ENCODE measurements around the gene MAMDC4.
"Not testable (repeated sequence)": the region's sequence is repeated elsewhere in the genome, so short reads cannot be mapped to it uniquely, and the experiment has no call there.

The MAMDC4 gene

DNA sequence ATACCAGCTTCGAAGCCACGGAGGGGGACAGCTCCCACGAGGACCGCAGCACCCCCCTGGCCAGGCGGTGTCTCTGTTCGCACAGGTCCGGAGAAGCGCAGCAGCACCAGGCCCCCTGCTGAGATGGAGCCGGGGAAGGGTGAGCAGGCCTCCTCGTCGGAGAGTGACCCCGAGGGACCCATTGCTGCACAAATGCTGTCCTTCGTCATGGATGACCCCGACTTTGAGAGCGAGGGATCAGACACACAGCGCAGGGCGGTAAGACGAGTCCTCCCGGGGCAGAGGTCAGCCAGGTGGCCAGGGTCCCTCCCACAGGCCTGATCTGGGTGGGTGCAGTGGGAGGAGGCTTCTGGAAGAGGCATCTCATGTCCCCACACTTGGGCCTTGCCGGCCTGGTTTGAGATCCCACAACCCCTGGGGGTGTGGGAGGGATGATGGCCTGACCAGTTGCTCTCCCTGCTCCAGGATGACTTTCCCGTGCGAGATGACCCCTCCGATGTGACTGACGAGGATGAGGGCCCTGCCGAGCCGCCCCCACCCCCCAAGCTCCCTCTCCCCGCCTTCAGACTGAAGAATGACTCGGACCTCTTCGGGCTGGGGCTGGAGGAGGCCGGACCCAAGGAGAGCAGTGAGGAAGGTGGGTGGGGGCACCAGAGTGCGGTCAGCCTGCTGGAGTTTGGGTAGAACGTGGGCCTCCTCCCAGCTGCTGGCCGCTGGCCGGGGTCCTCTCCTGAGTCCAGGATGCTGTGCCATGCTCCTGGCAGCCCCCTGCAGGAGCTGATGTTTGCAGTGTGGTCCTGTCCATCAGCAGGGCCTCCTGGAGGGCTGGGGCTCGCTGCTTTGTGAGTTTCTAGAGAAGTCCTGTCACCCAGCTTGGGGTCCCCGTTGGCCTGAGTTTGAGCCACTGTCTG lies 12.7 kb upstream of the MAMDC4 start:
- DNase-seq (ENCODE audit: insufficient read length, low spot score) = no peak
- TF ChIP-seq POLR2A (IDR thresholded peaks at IDR 0.05; ENCODE audit: low read depth, low read length) = no peak
- FAIRE-seq = no peak

DNA sequence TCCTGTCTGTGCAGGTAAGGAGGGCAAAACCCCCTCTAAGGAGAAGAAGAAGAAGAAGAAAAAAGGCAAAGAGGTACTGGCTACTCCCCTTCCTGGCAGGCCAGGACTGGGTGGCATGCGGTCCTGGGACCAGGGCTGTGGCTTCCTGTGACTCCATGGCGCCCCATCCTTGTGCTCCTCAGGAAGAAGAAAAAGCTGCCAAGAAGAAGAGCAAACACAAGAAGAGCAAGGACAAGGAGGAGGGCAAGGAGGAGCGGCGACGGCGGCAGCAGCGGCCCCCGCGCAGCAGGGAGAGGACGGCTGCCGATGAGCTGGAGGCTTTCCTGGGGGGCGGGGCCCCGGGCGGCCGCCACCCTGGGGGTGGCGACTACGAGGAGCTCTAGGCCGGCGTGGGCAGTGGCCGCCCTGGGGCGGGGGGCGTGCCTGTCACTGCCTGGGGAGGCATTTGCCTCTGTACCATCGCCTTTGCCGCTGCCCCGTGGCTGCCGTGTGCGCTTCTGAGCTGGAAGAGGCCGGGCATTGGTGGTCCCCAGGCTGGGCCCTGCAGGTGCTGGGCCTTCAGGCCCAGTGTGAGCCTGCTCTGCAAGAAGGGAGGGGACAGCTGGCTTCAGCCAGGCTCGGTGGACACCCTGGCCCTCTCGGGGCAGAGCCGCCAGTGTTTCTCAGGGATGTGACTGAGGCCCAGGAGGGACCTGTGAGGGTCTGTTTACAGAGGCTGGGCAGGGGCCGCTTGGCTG lies 11.8 kb upstream of the MAMDC4 start:
- DNase-seq (ENCODE audit: insufficient read length, low spot score) = no peak
- no peak for FAIRE-seq
- TF ChIP-seq POLR2A (IDR thresholded peaks at IDR 0.05; ENCODE audit: low read depth, low read length) = no peak

DNA sequence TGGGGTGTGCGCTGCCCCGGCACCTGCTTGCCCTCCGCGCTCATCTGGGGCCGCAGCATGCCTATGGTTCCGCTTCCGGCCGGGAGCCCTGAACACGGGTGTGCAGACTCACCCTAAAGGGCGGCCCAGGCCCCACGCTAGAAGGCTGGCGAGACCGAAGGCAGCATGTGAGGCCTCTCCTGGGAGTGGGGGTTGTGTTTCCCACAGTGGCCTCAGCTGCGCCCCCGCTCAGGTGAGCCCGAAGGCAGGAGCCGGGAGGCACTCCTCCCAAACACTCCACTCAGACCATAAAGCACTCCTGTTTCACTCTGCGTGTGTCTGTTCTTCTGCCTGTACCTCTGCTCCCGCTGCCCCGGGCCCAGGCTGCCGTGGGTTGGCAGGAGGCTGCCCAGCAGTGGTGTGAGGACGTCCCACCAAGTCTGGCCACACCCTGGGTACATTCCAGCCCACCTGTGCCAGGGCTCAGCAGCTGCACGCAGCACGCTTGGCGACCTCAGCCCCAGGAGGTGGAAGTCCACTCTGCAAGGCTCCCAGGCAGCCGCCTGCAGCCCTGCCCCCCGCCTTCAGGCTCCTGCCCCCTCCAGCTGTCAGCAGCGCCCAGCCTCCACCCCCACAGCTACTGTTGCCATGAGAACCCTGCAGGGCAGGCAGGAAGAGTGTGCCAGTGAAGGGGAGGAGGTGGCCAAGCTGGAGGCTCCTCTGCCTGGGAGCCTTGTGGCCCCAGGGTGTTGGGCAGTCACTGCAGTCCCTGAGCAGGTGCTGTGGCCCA lies 11.1 kb upstream of the MAMDC4 start:
- DNase-seq (ENCODE audit: insufficient read length, low spot score) (peak; percentile 93), FAIRE-seq (peak; percentile 84)
- peak; percentile 21; the same call in 1 of the 2 replicates for TF ChIP-seq POLR2A (IDR thresholded peaks at IDR 0.05; ENCODE audit: low read depth, low read length)

DNA sequence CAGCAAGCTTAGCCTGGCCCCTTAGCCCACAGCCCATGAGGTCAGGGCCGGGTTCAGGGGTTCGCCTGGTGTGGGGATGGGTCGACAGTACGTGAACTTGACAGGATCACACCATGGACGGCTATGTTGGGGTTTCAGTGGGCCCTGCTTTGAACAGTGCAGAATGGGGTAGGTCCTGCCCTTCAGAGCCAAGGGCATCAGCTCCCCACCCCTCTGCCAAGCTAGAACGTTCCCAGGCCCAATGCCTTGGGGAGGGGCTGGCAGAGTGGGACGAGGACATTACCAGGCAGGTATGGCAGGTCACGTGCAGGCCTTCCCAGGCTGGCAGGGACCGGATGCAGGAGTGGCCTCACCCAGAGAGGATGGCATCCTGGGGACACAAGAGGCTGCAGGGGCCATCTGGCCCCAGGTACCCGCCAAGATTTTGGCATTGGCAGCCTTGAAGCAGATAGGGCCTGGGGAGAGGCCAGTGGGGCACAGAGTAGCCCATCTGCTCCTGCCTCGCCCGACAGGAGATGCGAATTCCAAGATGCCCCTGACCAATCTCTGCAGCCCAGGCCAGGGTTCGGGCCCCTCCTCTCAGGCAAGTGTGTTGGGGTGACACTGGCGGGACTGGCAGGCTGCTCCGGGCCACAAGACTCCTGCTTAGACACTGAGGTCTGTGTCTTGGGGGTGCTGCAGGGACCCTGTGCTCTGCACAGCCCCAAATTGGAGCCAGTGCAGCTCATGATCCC lies 10.3 kb upstream of the MAMDC4 start:
- FAIRE-seq; DNase-seq (ENCODE audit: insufficient read length, low spot score): not testable (repeated sequence)

DNA sequence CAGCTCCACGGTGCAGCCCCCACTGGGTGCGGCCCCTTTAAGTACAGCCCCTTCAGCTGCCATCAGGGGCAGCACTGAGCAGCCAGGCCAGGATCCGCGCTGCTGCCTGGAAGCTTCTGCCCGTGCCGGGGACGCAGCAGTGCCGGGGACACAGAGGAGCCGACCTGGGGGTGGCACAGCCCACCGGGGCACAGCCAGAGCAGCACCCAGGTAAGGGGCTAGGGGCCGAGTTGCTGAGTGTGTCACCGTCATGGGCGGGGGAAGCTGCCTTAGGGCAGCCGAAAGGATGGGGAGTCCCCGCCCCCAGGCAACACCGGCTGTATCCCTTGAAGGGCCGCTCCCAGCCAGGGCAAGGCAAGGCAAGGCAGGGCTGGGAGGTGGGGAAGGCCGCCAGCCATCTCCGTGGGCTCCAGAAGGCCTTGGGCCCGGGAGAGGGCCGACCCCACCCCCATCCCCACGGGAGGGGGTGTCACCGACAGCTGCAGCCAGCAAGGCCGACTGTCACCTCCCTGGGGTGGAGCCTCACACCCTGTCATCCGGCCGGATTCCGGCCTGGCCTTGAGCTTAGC lies 9.7 kb upstream of the MAMDC4 start, which contains the start of gene AJM1:
Gene AJM1 (plus strand): TSS at position 99 of the 569 bp plus-strand sequence. CDS start 1,937 bp downstream, outside the sequence.
- peak; percentile 97 for DNase-seq (ENCODE audit: insufficient read length, low spot score)
- FAIRE-seq = not testable (repeated sequence)

DNA sequence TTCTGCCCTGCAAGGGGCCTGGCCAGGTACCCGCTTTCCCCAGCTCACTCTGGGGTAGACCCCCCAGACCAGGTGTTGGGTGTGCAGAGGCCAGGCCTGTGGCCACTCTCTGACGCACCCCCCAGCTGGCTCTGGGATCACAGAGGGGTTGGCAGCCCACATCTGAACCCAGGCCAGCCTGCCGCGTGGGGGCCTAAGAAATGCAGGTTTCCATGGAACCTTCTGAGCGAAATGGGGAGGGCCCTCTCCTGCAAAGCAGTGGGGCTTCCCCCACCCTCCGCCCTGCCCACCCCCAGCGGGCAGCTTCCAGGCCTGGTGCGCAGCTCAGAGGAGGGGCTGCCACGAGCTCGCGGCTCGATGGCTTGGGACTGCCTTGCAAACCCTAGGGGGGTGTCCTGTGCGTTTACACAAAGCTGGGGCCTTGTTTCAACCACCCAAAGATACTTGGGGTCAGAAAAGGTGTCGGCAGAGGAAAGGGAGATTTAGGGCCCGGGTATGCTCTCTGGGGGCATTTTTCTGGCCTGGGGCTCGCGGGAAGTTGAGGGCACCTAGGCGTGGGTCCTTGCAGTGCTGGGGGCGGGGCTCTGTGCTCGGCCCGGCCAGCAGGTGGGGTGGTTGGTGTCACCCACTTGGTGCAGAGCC lies 8.9 kb upstream of the MAMDC4 start:
- DNase-seq (ENCODE audit: insufficient read length, low spot score); FAIRE-seq: not testable (repeated sequence)

DNA sequence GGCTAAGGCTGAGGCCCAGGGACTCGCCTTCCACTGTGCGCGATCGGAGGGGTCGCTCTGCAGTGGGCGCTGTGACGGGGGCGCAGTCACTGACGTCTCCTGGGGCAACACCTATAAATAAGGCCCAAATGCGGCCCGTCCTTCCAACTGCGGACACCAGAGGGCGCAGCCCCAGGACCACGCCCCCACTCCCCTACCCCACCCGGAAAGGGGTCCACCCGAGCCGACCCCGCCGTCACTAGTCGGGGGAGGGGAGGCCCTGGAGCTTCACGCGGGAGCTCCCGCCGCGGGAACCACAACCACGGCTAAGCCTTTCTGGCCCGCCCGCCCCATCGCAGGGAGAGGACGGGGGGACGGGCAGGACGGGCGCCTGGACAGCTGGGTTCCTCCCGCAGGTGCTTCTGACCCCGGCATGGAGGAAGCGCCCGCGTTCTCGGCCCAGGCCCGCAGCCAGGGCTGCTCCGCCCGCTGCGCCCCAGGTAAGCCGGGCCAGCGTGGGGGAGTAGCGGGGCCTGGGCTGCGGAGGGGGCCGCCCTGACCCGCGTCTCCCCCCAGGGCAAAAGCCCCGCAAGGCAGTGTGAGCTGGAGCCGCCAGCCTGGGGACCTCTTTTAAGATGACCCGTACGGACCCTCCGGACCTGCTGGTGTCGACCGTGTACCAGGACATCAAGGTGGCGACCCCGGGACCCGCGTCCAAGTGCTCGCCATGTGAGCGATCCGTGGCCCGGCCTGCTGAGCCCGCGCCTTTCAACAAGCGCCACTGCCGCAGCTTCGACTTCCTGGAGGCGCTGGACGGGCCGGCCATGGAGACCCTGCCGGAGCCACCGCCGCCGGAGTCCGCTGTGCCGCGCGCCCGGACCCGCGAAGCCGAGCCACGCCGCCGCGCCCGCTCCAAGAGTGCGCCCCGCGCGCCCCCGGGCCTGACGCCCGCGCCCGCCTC lies 8.1 kb upstream of the MAMDC4 start:
- not testable (repeated sequence) for FAIRE-seq; DNase-seq (ENCODE audit: insufficient read length, low spot score)

DNA sequence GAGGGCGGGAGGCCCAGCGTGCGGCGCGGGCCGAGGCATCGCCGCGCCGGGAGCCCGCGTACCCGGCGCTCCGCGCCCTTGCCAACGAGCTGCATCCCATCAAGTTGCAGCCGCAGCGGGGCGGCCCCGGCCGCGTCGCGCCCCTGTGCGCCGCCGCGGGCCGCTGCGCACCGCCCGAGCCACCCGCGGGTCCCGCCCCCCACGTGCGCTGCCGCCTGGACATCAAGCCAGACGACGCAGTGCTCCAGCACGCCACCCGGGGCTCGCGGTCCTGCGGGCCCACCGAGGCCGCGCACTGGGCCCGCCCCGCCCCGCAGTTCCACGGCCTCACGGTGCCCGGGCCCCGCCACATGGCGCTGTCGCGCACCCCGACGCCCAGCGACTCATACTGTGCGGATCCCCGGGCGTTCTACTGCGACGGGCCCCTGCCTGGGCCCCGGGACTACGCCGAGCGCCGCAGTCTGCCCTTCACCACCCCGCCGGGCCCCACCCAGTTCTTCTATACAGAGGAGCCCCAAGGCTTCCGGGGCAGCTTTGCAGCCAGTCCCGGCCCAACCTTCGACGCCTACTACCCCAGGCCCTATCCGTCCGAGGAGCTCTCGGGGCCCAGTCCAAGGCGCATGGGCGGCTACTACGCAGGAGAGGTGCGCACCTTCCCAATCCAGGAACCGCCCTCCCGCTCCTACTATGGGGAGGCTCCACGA lies 7.2 kb upstream of the MAMDC4 start:
- no peak for DNase-seq (ENCODE audit: insufficient read length, low spot score)
- no peak for TF ChIP-seq POLR2A (IDR thresholded peaks at IDR 0.05; ENCODE audit: low read depth, low read length)
- FAIRE-seq = no peak

DNA sequence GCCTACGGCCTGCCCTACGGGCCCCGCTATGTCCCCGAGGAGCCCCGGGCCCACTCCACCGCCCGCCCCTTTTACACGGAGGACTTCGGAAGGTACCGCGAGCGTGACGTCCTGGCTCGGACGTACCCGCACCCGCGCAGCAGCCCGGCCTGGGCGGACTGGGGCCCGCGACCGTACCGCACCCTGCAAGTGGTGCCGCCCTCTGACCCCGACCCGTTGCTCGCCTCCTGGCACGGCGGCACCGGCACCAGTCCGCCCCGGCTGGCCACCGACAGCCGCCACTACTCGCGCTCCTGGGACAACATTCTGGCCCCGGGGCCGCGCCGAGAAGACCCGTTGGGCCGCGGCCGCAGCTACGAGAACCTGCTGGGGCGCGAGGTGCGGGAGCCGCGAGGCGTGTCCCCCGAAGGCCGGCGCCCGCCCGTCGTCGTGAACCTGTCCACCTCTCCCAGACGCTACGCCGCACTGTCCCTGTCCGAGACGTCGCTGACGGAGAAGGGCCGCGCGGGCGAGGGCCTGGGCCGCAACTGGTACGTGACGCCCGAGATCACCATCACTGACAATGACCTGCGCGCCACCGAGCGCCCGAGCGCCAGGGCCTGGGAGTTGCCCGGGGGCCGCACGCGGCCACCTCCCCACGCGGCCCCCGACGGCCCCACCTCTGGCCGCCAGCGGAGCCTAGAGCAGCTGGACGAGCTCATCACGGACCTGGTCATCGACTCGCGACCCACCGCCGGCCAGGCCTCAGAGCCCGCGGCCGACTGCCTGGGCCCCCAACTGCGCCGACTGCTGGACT lies 6.5 kb upstream of the MAMDC4 start:
- DNase-seq (ENCODE audit: insufficient read length, low spot score) (no peak), FAIRE-seq (no peak)
- no peak for TF ChIP-seq POLR2A (IDR thresholded peaks at IDR 0.05; ENCODE audit: low read depth, low read length)

DNA sequence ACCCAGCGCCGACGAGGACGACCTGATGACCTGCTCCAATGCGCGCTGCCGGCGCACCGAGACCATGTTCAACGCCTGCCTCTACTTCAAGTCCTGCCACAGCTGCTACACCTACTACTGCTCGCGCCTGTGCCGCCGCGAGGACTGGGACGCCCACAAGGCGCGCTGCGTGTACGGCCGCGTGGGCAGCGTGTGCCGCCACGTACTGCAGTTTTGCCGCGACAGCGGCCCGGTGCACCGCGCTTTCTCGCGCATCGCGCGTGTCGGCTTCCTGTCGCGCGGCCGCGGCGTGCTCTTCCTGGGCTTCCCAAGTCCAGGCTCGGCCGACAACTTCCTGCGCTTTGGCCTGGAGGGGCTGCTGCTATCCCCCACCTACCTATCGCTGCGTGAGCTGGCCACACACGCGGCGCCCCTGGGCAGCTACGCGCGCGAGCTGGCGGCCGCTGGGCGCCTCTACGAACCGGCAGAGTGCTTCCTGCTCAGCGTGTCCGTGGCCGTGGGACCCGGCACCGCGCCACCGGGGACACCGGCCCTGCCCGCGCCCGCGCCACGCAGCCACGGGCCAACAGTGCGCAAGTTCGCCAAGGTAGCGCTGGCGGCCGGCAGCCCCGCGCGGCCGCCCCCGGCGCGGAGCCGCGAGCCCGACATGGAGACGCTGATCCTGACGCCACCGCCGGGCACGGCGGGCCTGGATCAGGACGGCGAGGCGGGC lies 5.6 kb upstream of the MAMDC4 start:
- FAIRE-seq (no peak), DNase-seq (ENCODE audit: insufficient read length, low spot score) (no peak)

More for the DNA sequence above, 5.6 kb upstream of the MAMDC4 start:
- TF ChIP-seq POLR2A (IDR thresholded peaks at IDR 0.05; ENCODE audit: low read depth, low read length) = no peak
